OCI-LY3 (cell line): ENCODE results near the gene FZR1.

Experiments
- CTCF ChIP-seq: fragments of 200-600, 300-600 bp; sonication (generic); IDR thresholded peaks from 2 replicates; pipeline ENCODE4 v1.5.1; 2014; ENCODE audit warnings: antibody characterized with exemption, low read length, low read depth
- EZH2phosphoT487 ChIP-seq: fragments of 200-600 bp; shearing (Covaris generic); IDR thresholded peaks from 2 replicates; pipeline ENCODE4 v1.6.1; 2018; ENCODE audit warnings: antibody characterized with exemption, mixed run types, low read depth

DNA sequence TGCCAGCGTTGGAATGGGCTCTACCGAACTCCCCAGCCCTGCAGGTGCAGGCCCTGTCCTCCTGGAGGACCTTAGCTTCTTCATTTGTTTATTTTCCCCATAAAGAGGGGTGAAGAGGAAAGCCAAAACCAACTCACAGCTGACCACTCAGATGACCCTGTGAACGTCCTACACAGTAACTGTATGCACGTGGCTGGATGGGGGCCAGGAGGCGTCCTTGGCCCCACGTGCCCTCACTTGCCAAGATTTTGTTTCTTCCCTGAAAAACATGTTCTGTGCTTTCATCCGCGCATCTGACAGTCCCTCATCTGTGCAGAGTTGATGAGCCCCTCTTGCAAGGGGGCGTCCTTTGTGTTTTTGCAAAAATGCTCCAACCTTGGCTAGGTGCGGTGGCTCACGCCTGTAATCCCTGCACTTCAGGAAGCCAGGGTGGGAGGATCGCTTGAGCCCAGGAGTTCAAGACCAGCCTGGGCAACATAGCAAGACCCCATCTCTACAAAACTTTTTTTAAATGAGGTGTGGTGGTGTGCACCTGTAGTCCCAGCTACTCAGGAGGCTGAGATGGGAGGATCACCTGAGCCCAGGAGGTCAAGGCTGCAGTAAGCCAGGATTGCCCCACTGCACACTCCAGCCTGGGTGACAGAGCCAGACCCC lies 27.6 kb downstream of the FZR1 start:
- TF ChIP-seq CTCF (no peak), EZH2phosphoT487 (no peak)
